ENCODE data around the gene NOP53.
"Not testable (repeated sequence)": the region's sequence is repeated elsewhere in the genome, so short reads cannot be mapped to it uniquely, and the experiment has no call there.

NOP53 gene

DNA sequence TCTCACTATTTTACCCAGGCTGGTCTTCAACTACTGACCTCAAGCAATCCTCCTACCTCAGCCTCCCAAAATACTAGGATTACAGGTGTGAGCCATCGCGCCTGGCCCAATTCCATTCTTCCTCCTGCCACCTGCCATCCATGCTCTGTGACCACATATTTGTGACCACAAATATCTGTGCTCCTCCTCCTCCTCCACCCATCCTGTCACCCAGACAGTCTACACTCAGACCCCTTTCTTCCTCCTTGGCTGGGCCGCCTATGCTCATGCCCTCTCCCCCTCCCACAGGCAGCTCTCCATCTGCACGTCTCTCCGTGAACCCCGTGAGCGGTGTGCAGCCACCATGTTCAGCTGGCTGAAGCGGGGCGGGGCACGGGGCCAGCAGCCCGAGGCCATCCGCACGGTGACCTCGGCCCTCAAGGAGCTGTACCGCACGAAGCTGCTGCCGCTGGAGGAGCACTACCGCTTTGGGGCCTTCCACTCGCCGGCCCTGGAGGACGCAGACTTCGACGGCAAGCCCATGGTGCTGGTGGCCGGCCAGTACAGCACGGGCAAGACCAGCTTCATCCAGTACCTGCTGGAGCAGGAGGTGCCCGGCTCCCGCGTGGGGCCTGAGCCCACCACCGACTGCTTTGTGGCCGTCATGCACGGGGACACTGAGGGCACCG is 28.9 kb upstream of the NOP53 start:
- no peak overlapping the region for H3K27ac ChIP-seq
- no peak overlapping the region for H3K4me3 ChIP-seq (ENCODE audit: low read depth, low read length)
- DNase-seq, result no peak
- H3K36me3 ChIP-seq (replicated peaks), result peaks cover 26% of the 10 kb centered on the region
- TF ChIP-seq, protein P1, sequence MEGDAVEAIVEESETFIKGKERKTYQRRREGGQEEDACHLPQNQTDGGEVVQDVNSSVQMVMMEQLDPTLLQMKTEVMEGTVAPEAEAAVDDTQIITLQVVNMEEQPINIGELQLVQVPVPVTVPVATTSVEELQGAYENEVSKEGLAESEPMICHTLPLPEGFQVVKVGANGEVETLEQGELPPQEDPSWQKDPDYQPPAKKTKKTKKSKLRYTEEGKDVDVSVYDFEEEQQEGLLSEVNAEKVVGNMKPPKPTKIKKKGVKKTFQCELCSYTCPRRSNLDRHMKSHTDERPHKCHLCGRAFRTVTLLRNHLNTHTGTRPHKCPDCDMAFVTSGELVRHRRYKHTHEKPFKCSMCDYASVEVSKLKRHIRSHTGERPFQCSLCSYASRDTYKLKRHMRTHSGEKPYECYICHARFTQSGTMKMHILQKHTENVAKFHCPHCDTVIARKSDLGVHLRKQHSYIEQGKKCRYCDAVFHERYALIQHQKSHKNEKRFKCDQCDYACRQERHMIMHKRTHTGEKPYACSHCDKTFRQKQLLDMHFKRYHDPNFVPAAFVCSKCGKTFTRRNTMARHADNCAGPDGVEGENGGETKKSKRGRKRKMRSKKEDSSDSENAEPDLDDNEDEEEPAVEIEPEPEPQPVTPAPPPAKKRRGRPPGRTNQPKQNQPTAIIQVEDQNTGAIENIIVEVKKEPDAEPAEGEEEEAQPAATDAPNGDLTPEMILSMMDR (IDR thresholded peaks at IDR 0.05; ENCODE audit: low read depth, low read length, missing control alignments), result no peak
- no peaks in the 10 kb centered on the region for H3K27me3 ChIP-seq (replicated peaks)
- in situ Hi-C loops (cut with HindIII; ENCODE audit: low pct_ligation_motif_present, low sequenced_read_pairs), result no loop called here

DNA sequence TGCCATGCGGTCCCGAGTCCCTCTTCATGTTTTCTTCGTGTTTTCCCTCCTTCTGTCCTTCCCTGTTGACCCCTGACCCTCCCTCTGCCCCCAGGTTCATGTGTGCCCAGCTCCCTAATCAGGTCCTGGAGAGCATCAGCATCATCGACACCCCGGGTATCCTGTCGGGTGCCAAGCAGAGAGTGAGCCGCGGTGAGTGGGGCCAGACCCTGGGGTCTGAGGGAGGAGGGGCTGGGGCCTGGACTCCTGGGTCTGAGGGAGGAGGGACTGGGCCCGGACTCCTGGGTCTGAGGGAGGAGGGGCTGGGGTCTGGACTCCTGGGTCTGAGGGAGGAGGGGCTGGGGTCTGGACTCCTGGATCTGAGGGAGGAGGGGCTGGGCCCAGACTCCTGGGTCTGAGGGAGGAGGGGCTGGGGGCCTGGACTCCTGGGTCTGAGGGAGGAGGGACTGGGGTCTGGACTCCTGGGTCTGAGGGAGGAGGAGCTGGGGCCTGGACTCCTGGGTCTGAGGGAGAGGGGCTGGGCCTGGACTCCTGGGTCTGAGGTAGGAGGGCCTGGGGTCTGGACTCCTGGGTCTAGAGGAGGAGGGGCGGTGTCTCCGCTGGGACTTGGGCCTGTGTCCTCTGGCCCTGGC is 26.8 kb upstream of the NOP53 start:
- H3K4me3 ChIP-seq (ENCODE audit: low read depth, low read length); H3K27me3 ChIP-seq (replicated peaks); DNase-seq; in situ Hi-C loops (cut with HindIII; ENCODE audit: low pct_ligation_motif_present, low sequenced_read_pairs): not testable (repeated sequence)
- Histone ChIP-seq H3K27ac (peak overlapping the region; percentile 75), H3K36me3 (replicated peaks) (peaks cover 32% of the 10 kb centered on the region)

DNA sequence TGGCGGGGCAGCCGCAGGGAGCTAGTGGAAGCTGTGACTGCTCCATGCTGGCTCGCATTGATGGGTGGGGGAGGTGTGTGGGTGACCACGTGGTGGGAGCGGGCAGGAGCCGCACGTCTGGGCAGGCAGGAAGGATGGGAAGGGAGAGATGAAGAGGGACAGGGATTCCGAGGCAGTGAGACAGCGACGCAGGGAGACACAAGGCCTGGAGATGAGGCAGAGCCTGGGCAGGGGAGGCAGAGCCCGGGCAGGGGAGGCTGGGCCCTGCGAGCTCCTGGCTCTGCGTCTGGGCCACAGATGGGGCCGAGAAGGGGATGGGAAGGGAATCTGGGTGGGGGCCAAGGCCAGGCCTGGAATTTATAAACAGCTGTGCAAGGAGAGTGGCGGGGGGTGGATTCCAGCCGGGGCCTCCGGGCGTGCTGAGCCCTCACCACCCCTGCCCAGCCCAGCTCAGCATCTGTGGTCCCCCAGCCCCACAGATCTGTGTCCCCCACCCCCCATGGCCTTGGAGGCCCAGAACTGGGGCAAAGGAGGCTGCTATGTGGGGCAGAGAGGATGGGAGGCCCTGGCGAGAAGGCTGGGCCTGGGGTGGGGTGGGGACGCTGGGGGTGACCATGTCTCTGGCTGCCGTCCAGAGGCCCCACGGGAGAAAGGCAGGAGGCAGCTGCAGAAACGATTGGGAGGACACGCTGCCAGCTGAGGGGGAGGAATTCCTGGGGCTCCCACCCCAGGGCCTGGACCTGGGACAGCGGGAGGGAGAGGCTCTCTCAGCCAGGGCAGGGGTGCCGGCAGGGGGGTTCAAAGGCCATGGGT is 26.1 kb upstream of the NOP53 start:
- H3K4me3 ChIP-seq (ENCODE audit: low read depth, low read length), result peak overlapping the region; percentile 27
- TF ChIP-seq, protein P1 (IDR thresholded peaks at IDR 0.05; ENCODE audit: low read depth, low read length, missing control alignments), result no peak
- peak overlapping the region; percentile 75 for H3K27ac ChIP-seq
- DNase-seq, result peak; percentile 85
- H3K36me3 ChIP-seq (replicated peaks), result peaks cover 35% of the 10 kb centered on the region
- no peaks in the 10 kb centered on the region for H3K27me3 ChIP-seq (replicated peaks)
- in situ Hi-C loops (cut with HindIII; ENCODE audit: low pct_ligation_motif_present, low sequenced_read_pairs), result no loop called here

DNA sequence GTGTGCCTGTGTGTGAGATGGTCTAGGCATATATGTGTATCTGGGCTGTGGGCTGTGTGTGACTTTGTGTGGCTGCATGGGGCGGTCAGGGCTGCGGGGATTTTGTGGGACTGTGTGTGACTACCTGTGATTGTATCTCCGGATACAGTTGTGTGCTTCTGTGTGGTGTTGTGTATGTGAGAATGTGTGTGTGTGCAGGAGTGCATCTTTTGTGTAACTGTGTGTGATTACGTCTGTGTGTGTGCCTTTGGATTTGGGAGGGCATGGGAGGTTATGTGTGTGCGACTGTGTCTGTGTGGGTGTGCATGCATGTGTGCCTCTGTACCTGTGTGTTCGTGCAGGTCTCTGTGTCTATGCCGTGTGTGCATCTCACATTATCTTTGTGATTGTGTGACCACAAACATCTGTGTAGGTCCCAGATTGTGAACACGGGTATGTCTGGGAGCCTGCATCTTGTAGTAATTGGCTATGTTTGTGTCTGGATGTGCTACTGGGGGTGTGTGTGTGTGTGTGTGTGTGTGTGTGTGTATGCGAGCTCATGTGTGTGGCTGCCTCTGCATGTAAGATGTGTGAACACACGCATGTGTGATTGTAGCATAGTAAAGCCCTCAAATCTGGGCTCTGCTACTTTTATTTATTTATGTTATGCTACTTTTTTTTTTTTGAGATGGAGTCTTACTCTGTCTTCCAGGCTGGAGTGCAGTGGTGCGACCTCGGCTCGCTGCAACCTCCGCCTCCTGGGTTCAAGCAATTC is 24.5 kb upstream of the NOP53 start:
- TF ChIP-seq, protein P1 (IDR thresholded peaks at IDR 0.05; ENCODE audit: low read depth, low read length, missing control alignments), result no peak

DNA sequence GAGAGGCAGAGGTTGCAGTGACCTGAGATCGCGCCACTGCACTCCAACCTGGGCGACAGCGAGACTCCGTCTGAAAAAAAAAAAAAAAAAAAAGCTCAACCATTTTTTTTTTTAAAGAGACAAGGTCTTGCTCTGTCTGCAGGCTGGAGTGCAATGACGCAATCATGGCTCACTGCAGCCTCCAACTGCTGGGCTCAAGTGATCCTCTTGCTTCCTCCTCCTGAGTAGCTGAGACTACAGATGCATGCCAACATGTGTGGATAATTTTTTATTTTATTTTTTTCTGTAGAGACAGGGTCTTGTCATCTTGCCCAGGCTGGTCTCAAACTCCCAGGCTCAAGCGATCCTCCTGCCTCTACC is 21.8 kb upstream of the NOP53 start:
- H3K4me3 ChIP-seq (ENCODE audit: low read depth, low read length), result peak overlapping the region; percentile 22
- H3K36me3 ChIP-seq (replicated peaks), result peaks cover 51% of the 10 kb centered on the region
- in situ Hi-C loops (cut with HindIII; ENCODE audit: low pct_ligation_motif_present, low sequenced_read_pairs), result no loop called here
- peak overlapping the region; percentile 73 for H3K27ac ChIP-seq
- no peaks in the 10 kb centered on the region for H3K27me3 ChIP-seq (replicated peaks)
- DNase-seq, result peak; percentile 88
- TF ChIP-seq, protein P1 (IDR thresholded peaks at IDR 0.05; ENCODE audit: low read depth, low read length, missing control alignments), result no peak

More for the DNA sequence above, 24.5 kb upstream of the NOP53 start:
- Histone ChIP-seq H3K27me3 (replicated peaks) (no peaks in the 10 kb centered on the region), H3K27ac (no peak overlapping the region), H3K36me3 (replicated peaks) (peaks cover 39% of the 10 kb centered on the region), H3K4me3 (ENCODE audit: low read depth, low read length) (no peak overlapping the region)
- in situ Hi-C loops (cut with HindIII; ENCODE audit: low pct_ligation_motif_present, low sequenced_read_pairs), result no loop called here
- DNase-seq, result no peak

Measured in brain microvascular endothelial cell (primary cell).